Posterior cingulate gyrus (tissue), 11 donors: ENCODE measurements around the gene NPM1.
"Not testable (repeated sequence)": the region's sequence is repeated elsewhere in the genome, so short reads cannot be mapped to it uniquely, and the experiment has no call there.

Experiments used
- DNase-seq, 10 donors: peaks; one replicate each; pipeline versions ENCODE4 v3.0.0 to v3.0.0-alpha.2; 2020 to 2021; ENCODE audit warnings: mixed read lengths in 3 of 10
- intact Hi-C: fragments of 100-400 bp; cut with DNase I; formaldehyde crosslinking; loops from one replicate; pipeline ENCODE4 v1.15.1; 2023

The NPM1 gene

GRCh38 chr5:171384416-171384815, 3.2 kb upstream of the NPM1 start:
- DNase-seq = peak in 1 of 10 donors; percentile 34
- intact Hi-C loops = not testable (repeated sequence)

GRCh38 chr5:171384999-171385398, 2.6 kb upstream of the NPM1 start:
- DNase-seq = peak in 1 of 10 donors; percentile 83
- intact Hi-C loops = not testable (repeated sequence)

GRCh38 chr5:171386006-171386671, 1.5 kb upstream of the NPM1 start:
- intact Hi-C loops = no loop called here
- DNase-seq = peak in 1 of 10 donors; percentile 40

GRCh38 chr5:171386861-171387344, 746 bp upstream of the NPM1 start:
- intact Hi-C loops = no loop called here
- DNase-seq = peak in 1 of 10 donors; percentile 67

GRCh38 chr5:171387970-171388815, 544 bp downstream of the NPM1 start:
- intact Hi-C loops = no loop called here
- DNase-seq = peak; percentile 61 to 96 (median 78)

GRCh38 chr5:171388816-171389168, 1.1 kb downstream of the NPM1 start:
- no peak for DNase-seq
- intact Hi-C loops = no loop called here

GRCh38 chr5:171390883-171391677, 3.4 kb downstream of the NPM1 start:
- intact Hi-C loops = loop anchor here (10.0 kb wide), 1 partner anchor 614 kb away; the partner anchor contains the start of gene FBXW11
- DNase-seq = peak in 1 of 10 donors; percentile 17

GRCh38 chr5:171391996-171392577, 4.4 kb downstream of the NPM1 start:
- DNase-seq = peak in 1 of 10 donors; percentile 19

GRCh38 chr5:171392585-171393159, 5.0 kb downstream of the NPM1 start:
- no peak for DNase-seq
- intact Hi-C loops = loop anchor here (10.0 kb wide), 1 partner anchor 612 kb away; the partner anchor contains the start of gene FBXW11

More at GRCh38 chr5:171391996-171392577, 4.4 kb downstream of the NPM1 start:
- intact Hi-C loops = loop anchor here (10.0 kb wide), 1 partner anchor 613 kb away; the partner anchor contains the start of gene FBXW11

- no peak for DNase-seq
- intact Hi-C loops = loop anchor here (10.0 kb wide), 1 partner anchor 610 kb away; the partner anchor contains the start of gene FBXW11
Observed at GRCh38 chr5:171395042-171395441, 7.4 kb downstream of the NPM1 start.

- not testable (repeated sequence) for DNase-seq
- intact Hi-C loops = loop anchor here (10.0 kb wide), 1 partner anchor 608 kb away; the partner anchor contains the start of gene FBXW11
Observed at GRCh38 chr5:171396583-171396982, 8.9 kb downstream of the NPM1 start.

- no peak for DNase-seq
- intact Hi-C loops = loop anchor here (10.0 kb wide), 1 partner anchor 608 kb away; the partner anchor contains the start of gene FBXW11
Observed at GRCh38 chr5:171397190-171397589, 9.5 kb downstream of the NPM1 start.

GRCh38 chr5:171397599-171397998, 9.9 kb downstream of the NPM1 start:
- DNase-seq = no peak
- intact Hi-C loops = loop anchor here (10.0 kb wide), 1 partner anchor 607 kb away; the partner anchor contains the start of gene FBXW11

- intact Hi-C loops = loop anchor here (10.0 kb wide), 1 partner anchor 606 kb away; the partner anchor contains the start of gene FBXW11
- DNase-seq = peak in 1 of 10 donors; percentile 18
Observed at GRCh38 chr5:171398660-171399059, 11.0 kb downstream of the NPM1 start.

GRCh38 chr5:171400169-171400568, 12.5 kb downstream of the NPM1 start:
- DNase-seq = no peak
- intact Hi-C loops = no loop called here

GRCh38 chr5:171401167-171401947, 13.7 kb downstream of the NPM1 start:
- peak in 1 of 10 donors; percentile 35 for DNase-seq
- intact Hi-C loops = no loop called here

GRCh38 chr5:171402751-171403150, 15.1 kb downstream of the NPM1 start:
- intact Hi-C loops, DNase-seq: not testable (repeated sequence)

GRCh38 chr5:171405615-171406014, 18.0 kb downstream of the NPM1 start:
- DNase-seq = no peak
- intact Hi-C loops = no loop called here
